Astrocyte (in vitro differentiated cells and primary cell): ENCODE measurements around the gene PFKFB2.

Experiments used
- EZH2 ChIP-seq: IDR thresholded peaks from 2 replicates; pipeline ENCODE4 v1.6.1; 2012; ENCODE audit warnings: mild to moderate bottlenecking, low read length, inconsistent platforms; ENCODE audit not compliant: insufficient read depth
- TF ChIP-seq, protein P1 (sequence below): IDR thresholded peaks from 2 replicates; pipeline ENCODE4 v1.5.1; 2011; ENCODE audit warnings: low read depth, mild to moderate bottlenecking, inconsistent platforms, low read length, moderate library complexity; ENCODE audit not compliant: insufficient read depth

DNA sequence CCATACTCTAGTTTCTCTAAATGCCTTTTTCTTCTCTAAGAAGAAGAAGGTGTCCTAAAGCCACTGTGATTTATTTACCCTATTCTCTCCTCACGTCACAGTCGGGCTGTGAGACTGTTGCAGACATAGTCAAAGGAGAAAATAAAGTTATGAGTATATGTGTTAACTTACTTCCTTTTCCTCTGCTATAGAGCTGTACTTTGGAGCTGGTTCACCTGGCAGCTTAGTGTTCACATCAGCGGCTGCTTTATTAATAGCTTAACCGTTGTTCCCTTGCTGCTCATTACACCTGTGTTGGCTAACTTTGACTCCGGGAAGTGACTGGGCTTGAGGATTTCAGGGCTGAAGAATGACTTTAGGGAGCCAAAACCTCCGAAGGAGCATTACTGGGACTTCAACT, 3.6 kb downstream of the PFKFB2 start:
- TF ChIP-seq, protein P1, sequence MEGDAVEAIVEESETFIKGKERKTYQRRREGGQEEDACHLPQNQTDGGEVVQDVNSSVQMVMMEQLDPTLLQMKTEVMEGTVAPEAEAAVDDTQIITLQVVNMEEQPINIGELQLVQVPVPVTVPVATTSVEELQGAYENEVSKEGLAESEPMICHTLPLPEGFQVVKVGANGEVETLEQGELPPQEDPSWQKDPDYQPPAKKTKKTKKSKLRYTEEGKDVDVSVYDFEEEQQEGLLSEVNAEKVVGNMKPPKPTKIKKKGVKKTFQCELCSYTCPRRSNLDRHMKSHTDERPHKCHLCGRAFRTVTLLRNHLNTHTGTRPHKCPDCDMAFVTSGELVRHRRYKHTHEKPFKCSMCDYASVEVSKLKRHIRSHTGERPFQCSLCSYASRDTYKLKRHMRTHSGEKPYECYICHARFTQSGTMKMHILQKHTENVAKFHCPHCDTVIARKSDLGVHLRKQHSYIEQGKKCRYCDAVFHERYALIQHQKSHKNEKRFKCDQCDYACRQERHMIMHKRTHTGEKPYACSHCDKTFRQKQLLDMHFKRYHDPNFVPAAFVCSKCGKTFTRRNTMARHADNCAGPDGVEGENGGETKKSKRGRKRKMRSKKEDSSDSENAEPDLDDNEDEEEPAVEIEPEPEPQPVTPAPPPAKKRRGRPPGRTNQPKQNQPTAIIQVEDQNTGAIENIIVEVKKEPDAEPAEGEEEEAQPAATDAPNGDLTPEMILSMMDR = no peak
- TF ChIP-seq EZH2 = no peak
